ENCODE measurements around the gene CCDC30. TPM values are rescaled to one million over a fixed set of nuclear protein-coding genes. Genes with fewer than 3 reads are reported as not detected.
"Not testable (repeated sequence)": the region's sequence is repeated elsewhere in the genome, so short reads cannot be mapped to it uniquely, and the experiment has no call there.

Gene CCDC30
- total RNA-seq, 4 donors from 2014 or later: 0.99 to 4.1 (median 1.7) TPM

GRCh38 chr1:42466030-42466429 is 2.9 kb downstream of the CCDC30 start:
- no peak for DNase-seq (ENCODE audit: extremely low spot score)
- Histone ChIP-seq H3K36me3 (peaks cover 0 to 3% (median 0%) of the 10 kb centered on the region in 4 donors), H3K4me3 (no peak overlapping the region), H3K4me1 (peaks cover 13 to 20% (median 17%) of the 10 kb centered on the region in 4 donors), H3K9me3 (no peaks in the 10 kb centered on the region), H3K27ac (replicated peaks in 1 of 4) (no peak overlapping the region), H3K27me3 (no peaks in the 10 kb centered on the region)
- no peak for TF ChIP-seq CTCF (IDR thresholded peaks at IDR 0.05)
- TF ChIP-seq EP300 (IDR thresholded peaks at IDR 0.05): no peak
- no peak for TF ChIP-seq POLR2A (IDR thresholded peaks at IDR 0.05; ENCODE audit: low read depth)
- TF ChIP-seq POLR2AphosphoS5 (IDR thresholded peaks at IDR 0.05): no peak
- intact Hi-C loops (cut with DNase I): loop anchor here (10.0 kb wide), 1 partner anchor 219 kb away; the partner anchor contains the start of gene YBX1
- WGBS: 91% methylated on average over 2 of the region's 2 CpGs

GRCh38 chr1:42469727-42470126 is 6.6 kb downstream of the CCDC30 start:
- DNase-seq (ENCODE audit: extremely low spot score): no peak
- Histone ChIP-seq H3K27me3 (no peaks in the 10 kb centered on the region), H3K4me3 (no peak overlapping the region), H3K27ac (replicated peaks in 1 of 4) (no peak overlapping the region), H3K4me1 (no peaks in the 10 kb centered on the region), H3K36me3 (no peaks in the 10 kb centered on the region), H3K9me3 (no peaks in the 10 kb centered on the region)
- no peak for TF ChIP-seq EP300 (IDR thresholded peaks at IDR 0.05)
- no peak for TF ChIP-seq POLR2A (IDR thresholded peaks at IDR 0.05; ENCODE audit: low read depth)
- no peak for TF ChIP-seq POLR2AphosphoS5 (IDR thresholded peaks at IDR 0.05)
- no peak for TF ChIP-seq CTCF (IDR thresholded peaks at IDR 0.05)
- 98% methylated on average over 2 of the region's 2 CpGs for WGBS
- intact Hi-C loops (cut with DNase I): loop anchor here (10.0 kb wide), 1 partner anchor 215 kb away; the partner anchor contains the start of gene YBX1

GRCh38 chr1:42476605-42477004 is 13.5 kb downstream of the CCDC30 start:
- no peaks in the 10 kb centered on the region for H3K9me3 ChIP-seq
- H3K4me1 ChIP-seq: no peaks in the 10 kb centered on the region
- H3K27me3 ChIP-seq: no peaks in the 10 kb centered on the region
- no peak for DNase-seq (ENCODE audit: extremely low spot score)
- H3K36me3 ChIP-seq: peaks cover 0 to 11% (median 2%) of the 10 kb centered on the region in 4 donors
- H3K27ac ChIP-seq (replicated peaks in 1 of 4): no peak overlapping the region
- TF ChIP-seq POLR2A (IDR thresholded peaks at IDR 0.05; ENCODE audit: low read depth) (no peak), POLR2AphosphoS5 (IDR thresholded peaks at IDR 0.05) (no peak), CTCF (IDR thresholded peaks at IDR 0.05) (no peak), EP300 (IDR thresholded peaks at IDR 0.05) (no peak)
- intact Hi-C loops (cut with DNase I): no loop called here
- 88% methylated on average over 4 of the region's 4 CpGs for whole genome bisulfite sequencing
- no peak overlapping the region for H3K4me3 ChIP-seq

GRCh38 chr1:42477354-42477753 is 14.3 kb downstream of the CCDC30 start:
- peaks cover 0 to 16% (median 2%) of the 10 kb centered on the region in 4 donors for H3K36me3 ChIP-seq
- H3K4me1 ChIP-seq; H3K9me3 ChIP-seq; H3K27ac ChIP-seq (replicated peaks in 1 of 4); H3K4me3 ChIP-seq; DNase-seq (ENCODE audit: extremely low spot score); intact Hi-C loops (cut with DNase I); H3K27me3 ChIP-seq: not testable (repeated sequence)
- 89% methylated on average over 4 of the region's 4 CpGs for WGBS

- no peak overlapping the region for H3K27ac ChIP-seq (replicated peaks in 1 of 4)
- peaks cover under 1 to 20% (median 3%) of the 10 kb centered on the region in 4 donors for H3K36me3 ChIP-seq
- TF ChIP-seq EP300 (IDR thresholded peaks at IDR 0.05) (no peak), CTCF (IDR thresholded peaks at IDR 0.05) (no peak), POLR2A (IDR thresholded peaks at IDR 0.05; ENCODE audit: low read depth) (no peak), POLR2AphosphoS5 (IDR thresholded peaks at IDR 0.05) (no peak)
- no peak for DNase-seq (ENCODE audit: extremely low spot score)
- intact Hi-C loops (cut with DNase I): no loop called here
- no peak overlapping the region for H3K4me3 ChIP-seq
- H3K4me1 ChIP-seq: no peaks in the 10 kb centered on the region
- 95% methylated on average over 3 of the region's 3 CpGs for WGBS
- no peaks in the 10 kb centered on the region for H3K9me3 ChIP-seq
- no peaks in the 10 kb centered on the region for H3K27me3 ChIP-seq
These were observed 14.7 kb downstream of the CCDC30 start for GRCh38 chr1:42477775-42478174.

All from esophagus muscularis mucosa (tissue), 4 donors.